ENCODE data around the gene NTM.

NTM gene

GRCh38 chr11:131934006-131934405 lies 563.6 kb downstream of the NTM start:
- TF ChIP-seq, protein P1, sequence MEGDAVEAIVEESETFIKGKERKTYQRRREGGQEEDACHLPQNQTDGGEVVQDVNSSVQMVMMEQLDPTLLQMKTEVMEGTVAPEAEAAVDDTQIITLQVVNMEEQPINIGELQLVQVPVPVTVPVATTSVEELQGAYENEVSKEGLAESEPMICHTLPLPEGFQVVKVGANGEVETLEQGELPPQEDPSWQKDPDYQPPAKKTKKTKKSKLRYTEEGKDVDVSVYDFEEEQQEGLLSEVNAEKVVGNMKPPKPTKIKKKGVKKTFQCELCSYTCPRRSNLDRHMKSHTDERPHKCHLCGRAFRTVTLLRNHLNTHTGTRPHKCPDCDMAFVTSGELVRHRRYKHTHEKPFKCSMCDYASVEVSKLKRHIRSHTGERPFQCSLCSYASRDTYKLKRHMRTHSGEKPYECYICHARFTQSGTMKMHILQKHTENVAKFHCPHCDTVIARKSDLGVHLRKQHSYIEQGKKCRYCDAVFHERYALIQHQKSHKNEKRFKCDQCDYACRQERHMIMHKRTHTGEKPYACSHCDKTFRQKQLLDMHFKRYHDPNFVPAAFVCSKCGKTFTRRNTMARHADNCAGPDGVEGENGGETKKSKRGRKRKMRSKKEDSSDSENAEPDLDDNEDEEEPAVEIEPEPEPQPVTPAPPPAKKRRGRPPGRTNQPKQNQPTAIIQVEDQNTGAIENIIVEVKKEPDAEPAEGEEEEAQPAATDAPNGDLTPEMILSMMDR (IDR thresholded peaks at IDR 0.05; ENCODE audit: control insufficient read depth, extremely low read depth, insufficient read depth), result no peak
- no peak for DNase-seq (ENCODE audit: low read depth)
- no peak overlapping the region for H3K4me3 ChIP-seq (ENCODE audit: low read depth, low read length)

GRCh38 chr11:131938351-131938751 lies 567.9 kb downstream of the NTM start:
- TF ChIP-seq, protein P1 (IDR thresholded peaks at IDR 0.05; ENCODE audit: control insufficient read depth, extremely low read depth, insufficient read depth), result no peak
- no peak for DNase-seq (ENCODE audit: low read depth)
- no peak overlapping the region for H3K4me3 ChIP-seq (ENCODE audit: low read depth, low read length)

GRCh38 chr11:131940126-131940525 lies 569.7 kb downstream of the NTM start:
- DNase-seq (ENCODE audit: low read depth), result no peak
- TF ChIP-seq, protein P1 (IDR thresholded peaks at IDR 0.05; ENCODE audit: control insufficient read depth, extremely low read depth, insufficient read depth), result no peak
- no peak overlapping the region for H3K4me3 ChIP-seq (ENCODE audit: low read depth, low read length)

- H3K4me3 ChIP-seq (ENCODE audit: low read depth, low read length), result no peak overlapping the region
- TF ChIP-seq, protein P1 (IDR thresholded peaks at IDR 0.05; ENCODE audit: control insufficient read depth, extremely low read depth, insufficient read depth), result no peak
Observed at GRCh38 chr11:131942878-131943277, 572.5 kb downstream of the NTM start.

DNA sequence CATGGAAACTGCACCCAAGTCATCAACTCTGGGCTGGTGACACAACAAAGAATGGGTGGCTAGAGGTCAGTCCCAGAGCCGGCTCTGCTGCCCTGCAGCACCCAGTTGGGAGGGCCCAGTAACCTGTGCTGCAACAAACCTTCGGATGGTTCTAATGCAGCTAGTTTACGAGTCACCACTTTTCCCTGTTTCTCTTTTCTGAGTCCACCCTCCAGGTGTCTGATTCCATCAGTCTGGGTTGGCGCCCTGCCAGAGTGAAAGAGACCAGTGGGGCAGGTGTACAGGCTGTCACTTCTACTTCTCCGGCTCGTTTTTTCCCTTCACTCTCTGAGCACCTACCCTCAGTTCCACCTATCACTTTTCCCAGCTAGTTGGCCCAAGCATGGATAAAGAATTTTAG lies 572.9 kb downstream of the NTM start:
- DNase-seq (ENCODE audit: low read depth), result no peak
- TF ChIP-seq, protein P1 (IDR thresholded peaks at IDR 0.05; ENCODE audit: control insufficient read depth, extremely low read depth, insufficient read depth), result no peak
- no peak overlapping the region for H3K4me3 ChIP-seq (ENCODE audit: low read depth, low read length)

More at GRCh38 chr11:131942878-131943277, 572.5 kb downstream of the NTM start:
- no peak for DNase-seq (ENCODE audit: low read depth)

GRCh38 chr11:131944736-131945135 lies 574.3 kb downstream of the NTM start:
- DNase-seq (ENCODE audit: low read depth), result no peak
- TF ChIP-seq, protein P1 (IDR thresholded peaks at IDR 0.05; ENCODE audit: control insufficient read depth, extremely low read depth, insufficient read depth), result no peak
- no peak overlapping the region for H3K4me3 ChIP-seq (ENCODE audit: low read depth, low read length)

- no peak for DNase-seq (ENCODE audit: low read depth)
- no peak overlapping the region for H3K4me3 ChIP-seq (ENCODE audit: low read depth, low read length)
- TF ChIP-seq, protein P1 (IDR thresholded peaks at IDR 0.05; ENCODE audit: control insufficient read depth, extremely low read depth, insufficient read depth), result no peak
Observed at GRCh38 chr11:131945706-131946105, 575.3 kb downstream of the NTM start.
